GM10847 (cell line): Measurements from ENCODE around the gene NAV3.

Experiments used
- POLR2A ChIP-seq: IDR thresholded peaks from 2 replicates; pipeline ENCODE4 v1.6.1; 2011; ENCODE audit not compliant: insufficient read length; ENCODE audit errors: extremely low read depth

NAV3 gene

DNA sequence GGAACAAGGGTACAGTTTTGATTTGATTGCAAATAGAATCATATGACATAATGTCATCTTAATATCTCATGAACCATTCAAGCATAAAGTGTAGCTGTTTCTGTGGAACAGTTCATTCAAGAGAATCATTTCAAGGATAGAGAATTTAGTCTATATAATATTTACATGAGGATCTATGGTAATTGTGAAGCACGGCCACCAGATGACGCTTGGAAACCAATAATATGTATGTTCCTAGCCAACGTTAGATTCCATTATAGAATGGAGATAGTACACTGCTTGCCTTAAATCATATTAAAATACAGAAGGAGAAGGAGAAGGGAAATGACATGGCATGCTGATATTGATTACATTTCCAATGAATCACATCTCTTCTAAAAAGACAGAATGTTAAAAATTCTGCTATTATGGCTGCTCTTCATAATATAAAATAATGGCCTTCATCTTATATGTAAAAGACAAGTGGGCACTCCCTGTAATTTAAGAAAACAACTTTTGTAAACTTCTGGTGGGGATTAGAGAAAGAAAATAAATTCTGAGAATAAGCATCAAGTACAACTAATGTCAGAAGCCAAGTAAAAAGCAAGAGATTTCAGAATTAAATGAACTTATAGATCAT is 351.0 kb downstream of the NAV3 start:
- TF ChIP-seq POLR2A, result no peak

DNA sequence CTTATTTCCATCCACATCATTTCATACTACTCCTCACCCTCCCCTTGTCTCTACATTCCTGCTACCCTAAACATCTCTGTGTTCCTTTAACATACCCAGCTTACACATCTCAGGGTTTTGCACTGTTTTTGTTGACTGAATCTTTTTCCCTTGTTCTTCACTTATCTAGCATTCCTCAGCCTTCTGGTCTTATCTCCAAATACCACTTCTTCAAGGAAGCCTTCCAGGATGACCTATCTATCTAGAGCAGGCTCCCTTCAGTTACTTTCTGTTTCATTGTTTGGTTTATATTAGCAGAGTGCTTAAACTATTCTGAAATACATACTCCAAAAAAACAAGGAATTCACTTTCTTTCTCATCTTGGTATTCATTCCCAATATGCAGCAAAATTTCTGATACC is 353.1 kb downstream of the NAV3 start:
- no peak for TF ChIP-seq POLR2A

- no peak for TF ChIP-seq POLR2A
Measured at GRCh38 chr12:78185109-78185508, 354.4 kb downstream of the NAV3 start.

- TF ChIP-seq POLR2A, result no peak
Measured at GRCh38 chr12:78185651-78186050, 355.0 kb downstream of the NAV3 start.

DNA sequence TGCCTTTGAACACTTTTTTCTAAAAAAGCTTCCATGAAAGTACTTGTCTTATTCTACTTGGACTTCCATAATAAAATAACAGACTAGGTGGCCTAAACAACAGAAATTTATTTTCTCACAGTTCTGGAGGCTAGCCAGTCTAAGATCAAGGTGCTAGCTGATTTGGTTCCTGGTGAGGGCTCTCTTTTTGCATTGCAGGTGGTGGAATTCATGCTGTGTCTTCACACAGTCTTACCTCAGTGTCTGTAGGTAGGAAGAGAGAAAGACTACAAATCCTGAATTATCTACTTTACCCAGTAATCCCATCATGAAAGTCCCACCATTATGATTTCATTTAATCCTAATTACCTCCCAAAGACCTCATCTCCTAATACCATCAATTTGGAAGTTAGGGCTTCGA is 356.0 kb downstream of the NAV3 start:
- no peak for TF ChIP-seq POLR2A

GRCh38 chr12:78187741-78188140 is 357.0 kb downstream of the NAV3 start:
- no peak for TF ChIP-seq POLR2A

DNA sequence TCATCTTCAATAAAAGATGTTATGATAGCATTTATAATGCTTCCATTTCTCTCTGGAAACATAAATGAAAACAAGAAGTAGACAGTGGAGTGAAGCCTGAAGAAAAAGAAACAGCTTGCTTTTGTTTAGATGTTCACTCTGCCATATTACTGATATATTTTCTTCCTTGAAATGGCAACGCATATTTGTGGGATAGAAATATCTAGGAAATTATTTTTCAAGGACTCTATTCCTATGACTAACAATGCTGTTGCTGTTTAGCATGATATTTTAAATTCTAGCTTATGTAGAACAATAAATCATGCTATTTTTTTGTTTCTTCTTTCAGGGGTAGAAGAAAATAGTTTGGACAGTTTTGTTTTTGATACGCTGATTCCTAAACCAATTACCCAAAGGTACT is 359.0 kb downstream of the NAV3 start:
- TF ChIP-seq POLR2A, result no peak

DNA sequence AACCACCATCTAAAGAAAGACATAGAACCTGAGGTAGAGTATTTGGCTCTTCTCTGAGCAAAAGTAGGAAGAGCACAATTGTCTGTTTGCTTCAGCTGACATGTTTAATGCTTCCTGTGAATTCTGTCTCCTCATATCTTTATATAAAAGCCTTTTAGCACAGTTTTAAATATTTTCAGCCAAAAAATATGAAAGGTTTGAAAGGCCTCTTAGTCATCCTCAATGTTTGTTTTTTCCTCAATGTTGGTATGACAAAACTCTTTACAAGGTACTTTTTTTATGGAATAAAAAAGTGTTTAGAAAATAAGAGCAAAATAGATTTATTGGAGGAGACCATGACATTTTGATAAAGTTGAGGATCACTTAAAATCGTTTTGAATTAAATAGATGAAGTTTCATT is 360.9 kb downstream of the NAV3 start:
- TF ChIP-seq POLR2A, result no peak

- TF ChIP-seq POLR2A, result no peak
Measured at GRCh38 chr12:78192979-78193378, 362.3 kb downstream of the NAV3 start.

DNA sequence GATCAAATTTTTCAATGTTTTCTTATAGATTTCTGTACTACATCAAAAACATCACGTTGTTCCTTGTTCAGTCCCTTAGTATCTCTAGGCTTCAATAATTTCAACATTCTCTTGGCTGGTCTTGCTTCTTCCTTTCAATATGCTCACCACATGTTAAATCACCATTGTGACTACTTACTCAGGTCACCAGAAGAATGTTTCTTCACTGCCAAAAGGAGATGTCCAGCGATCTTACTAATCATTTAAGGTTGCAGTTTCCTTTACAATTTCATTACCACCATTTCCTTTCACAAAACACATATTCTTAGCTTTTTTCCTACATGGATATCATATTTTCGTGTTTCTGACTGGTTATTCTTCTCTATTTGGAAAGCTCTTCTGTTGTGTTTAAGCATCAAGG is 363.8 kb downstream of the NAV3 start:
- TF ChIP-seq POLR2A, result no peak

DNA sequence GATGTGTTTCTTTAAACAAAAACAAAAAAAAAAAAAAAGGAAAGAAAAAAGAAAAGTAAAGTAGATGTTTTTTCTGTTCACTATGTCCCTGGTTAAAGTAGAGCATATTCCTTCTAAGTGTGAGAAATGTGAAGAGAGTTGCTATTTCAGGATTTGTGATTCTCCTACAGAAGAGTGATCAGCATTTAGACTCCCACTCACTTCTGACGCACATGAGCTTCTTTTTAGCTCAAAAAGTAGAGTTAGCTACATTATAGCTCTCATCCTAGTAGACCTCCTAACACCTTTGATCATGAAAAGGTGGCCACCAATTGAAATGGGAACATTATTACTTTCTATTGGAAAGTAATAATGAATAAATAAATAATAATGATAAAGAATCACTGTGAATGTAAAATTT is 368.2 kb downstream of the NAV3 start:
- no peak for TF ChIP-seq POLR2A

- no peak for TF ChIP-seq POLR2A
Measured at GRCh38 chr12:78199926-78200325, 369.2 kb downstream of the NAV3 start.

GRCh38 chr12:78204926-78205325 is 374.2 kb downstream of the NAV3 start:
- TF ChIP-seq POLR2A, result no peak

GRCh38 chr12:78208092-78208491 is 377.4 kb downstream of the NAV3 start:
- TF ChIP-seq POLR2A, result no peak

GRCh38 chr12:78209846-78210505 is 379.3 kb downstream of the NAV3 start:
- TF ChIP-seq POLR2A, result no peak

DNA sequence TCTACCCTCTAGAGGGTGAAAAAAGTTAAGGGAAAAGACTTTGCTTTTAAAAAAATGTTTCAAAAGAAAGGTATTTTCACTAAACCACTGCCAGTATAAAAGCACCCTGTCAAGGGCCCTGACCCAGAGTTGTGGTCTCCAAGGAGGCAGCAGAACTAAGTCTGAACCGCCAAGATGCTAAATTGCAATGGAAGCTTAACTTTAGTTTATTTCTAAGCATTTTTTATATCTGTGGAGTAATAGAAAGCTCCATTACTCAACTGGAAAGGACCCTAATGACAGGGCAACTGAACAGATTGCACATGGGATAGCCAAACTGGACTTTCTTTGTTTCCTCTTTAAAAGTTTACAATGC is 379.8 kb downstream of the NAV3 start:
- no peak for TF ChIP-seq POLR2A

DNA sequence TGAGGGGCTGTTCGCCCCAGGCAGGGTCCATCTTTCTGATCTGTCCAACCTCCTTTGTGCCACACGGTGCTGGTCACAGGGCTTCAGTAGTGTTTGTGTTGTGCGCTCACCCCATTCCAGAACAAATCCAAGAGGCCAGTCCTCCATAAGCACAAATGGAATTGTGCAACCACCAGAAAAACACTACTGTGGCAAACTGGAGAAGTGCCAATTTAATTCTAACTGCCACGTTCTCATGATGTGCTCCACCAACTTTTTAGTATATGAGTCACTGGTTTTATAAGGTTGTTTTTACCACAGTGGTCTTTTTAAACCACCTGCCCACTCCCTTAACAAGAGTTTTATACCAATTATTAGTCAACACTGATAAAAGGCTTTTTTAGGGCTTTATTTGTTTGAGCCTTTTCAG is 380.2 kb downstream of the NAV3 start:
- no peak for TF ChIP-seq POLR2A
